ENCODE measurements around the gene NPIPA1.
"Not testable (repeated sequence)": the region's sequence is repeated elsewhere in the genome, so short reads cannot be mapped to it uniquely, and the experiment has no call there.

DNA sequence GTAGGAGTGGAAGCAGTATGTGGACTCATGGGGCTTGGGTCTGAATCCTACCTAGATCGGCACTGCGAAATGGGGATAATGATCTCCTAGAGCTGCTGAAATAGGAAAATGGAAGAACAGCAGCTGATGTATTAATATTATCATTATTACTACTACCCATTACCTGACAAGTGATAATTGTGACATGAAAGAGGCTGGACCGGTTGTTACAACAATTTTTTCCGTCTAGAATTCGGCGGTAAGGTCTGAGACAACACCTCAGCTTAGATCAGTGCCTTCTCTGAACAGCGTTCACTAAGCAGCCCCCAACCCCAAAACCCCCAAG lies 37.0 kb downstream of the NPIPA1 start:
- TF ChIP-seq, protein P1, sequence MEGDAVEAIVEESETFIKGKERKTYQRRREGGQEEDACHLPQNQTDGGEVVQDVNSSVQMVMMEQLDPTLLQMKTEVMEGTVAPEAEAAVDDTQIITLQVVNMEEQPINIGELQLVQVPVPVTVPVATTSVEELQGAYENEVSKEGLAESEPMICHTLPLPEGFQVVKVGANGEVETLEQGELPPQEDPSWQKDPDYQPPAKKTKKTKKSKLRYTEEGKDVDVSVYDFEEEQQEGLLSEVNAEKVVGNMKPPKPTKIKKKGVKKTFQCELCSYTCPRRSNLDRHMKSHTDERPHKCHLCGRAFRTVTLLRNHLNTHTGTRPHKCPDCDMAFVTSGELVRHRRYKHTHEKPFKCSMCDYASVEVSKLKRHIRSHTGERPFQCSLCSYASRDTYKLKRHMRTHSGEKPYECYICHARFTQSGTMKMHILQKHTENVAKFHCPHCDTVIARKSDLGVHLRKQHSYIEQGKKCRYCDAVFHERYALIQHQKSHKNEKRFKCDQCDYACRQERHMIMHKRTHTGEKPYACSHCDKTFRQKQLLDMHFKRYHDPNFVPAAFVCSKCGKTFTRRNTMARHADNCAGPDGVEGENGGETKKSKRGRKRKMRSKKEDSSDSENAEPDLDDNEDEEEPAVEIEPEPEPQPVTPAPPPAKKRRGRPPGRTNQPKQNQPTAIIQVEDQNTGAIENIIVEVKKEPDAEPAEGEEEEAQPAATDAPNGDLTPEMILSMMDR (IDR thresholded peaks at IDR 0.05), result not testable (repeated sequence)
- TF ChIP-seq EP300 (IDR thresholded peaks at IDR 0.05), result not testable (repeated sequence)

Measured in ovary (tissue), 3 donors.